NT2/D1 (cell line): ENCODE measurements around the gene OR7G3.

Experiments used
- SUZ12 ChIP-seq: IDR thresholded peaks from 2 replicates; pipeline ENCODE4 v1.6.1; 2011; ENCODE audit not compliant: insufficient read length, insufficient read depth; ENCODE audit errors: extremely low read depth
- YY1 ChIP-seq: IDR thresholded peaks from 2 replicates; pipeline ENCODE4 v1.6.1; 2011; ENCODE audit not compliant: insufficient read length, insufficient read depth
- ZNF274 ChIP-seq: IDR thresholded peaks from 2 replicates; pipeline ENCODE4 v1.6.1; 2011; ENCODE audit warnings: mild to moderate bottlenecking, low read depth, low read length

- TF ChIP-seq SUZ12, result no peak
- TF ChIP-seq ZNF274, result no peak
- no peak for TF ChIP-seq YY1
Observed at GRCh38 chr19:9115307-9115813, 11.4 kb downstream of the OR7G3 start, which contains the start of gene OR7G1.
